Measurements from ENCODE around the gene ZNF683. TPM values are rescaled to one million over a fixed set of nuclear protein-coding genes. Genes with fewer than 3 reads are reported as not detected.
"Not testable (repeated sequence)": the region's sequence is repeated elsewhere in the genome, so short reads cannot be mapped to it uniquely, and the experiment has no call there.

ZNF683 gene
- total RNA-seq, 2 donors from 2014 or later, result not detected

DNA sequence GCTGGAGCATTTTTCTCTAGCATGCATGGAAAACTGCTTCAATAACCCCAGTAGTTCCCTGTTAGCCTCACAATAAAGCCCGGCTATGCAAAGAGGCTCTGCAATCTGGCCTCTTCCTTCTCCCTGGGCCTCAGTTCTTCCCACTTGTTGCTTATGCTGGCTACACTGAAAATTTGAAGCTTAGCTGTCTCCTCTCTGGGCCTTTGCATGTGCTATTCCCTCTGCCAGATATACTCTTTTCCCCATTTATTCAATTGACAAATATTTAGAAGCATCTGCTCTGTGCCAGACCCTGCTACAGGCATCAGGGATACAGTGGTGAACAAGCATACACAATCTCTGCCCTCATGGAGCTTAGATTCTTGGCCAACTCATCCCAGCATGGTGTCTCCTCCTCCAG, 33.9 kb downstream of the ZNF683 start:
- H3K27me3 ChIP-seq (replicated peaks; ENCODE audit: insufficient read depth), result no peaks in the 10 kb centered on the region
- H3K27ac ChIP-seq, result no peak overlapping the region
- H3K4me1 ChIP-seq (ENCODE audit: control insufficient read depth in 1 of 2, low read depth in 2 of 2), result peaks cover 11% of the 10 kb centered on the region in 2 donors
- H3K36me3 ChIP-seq, result no peaks in the 10 kb centered on the region
- TF ChIP-seq, protein P1, sequence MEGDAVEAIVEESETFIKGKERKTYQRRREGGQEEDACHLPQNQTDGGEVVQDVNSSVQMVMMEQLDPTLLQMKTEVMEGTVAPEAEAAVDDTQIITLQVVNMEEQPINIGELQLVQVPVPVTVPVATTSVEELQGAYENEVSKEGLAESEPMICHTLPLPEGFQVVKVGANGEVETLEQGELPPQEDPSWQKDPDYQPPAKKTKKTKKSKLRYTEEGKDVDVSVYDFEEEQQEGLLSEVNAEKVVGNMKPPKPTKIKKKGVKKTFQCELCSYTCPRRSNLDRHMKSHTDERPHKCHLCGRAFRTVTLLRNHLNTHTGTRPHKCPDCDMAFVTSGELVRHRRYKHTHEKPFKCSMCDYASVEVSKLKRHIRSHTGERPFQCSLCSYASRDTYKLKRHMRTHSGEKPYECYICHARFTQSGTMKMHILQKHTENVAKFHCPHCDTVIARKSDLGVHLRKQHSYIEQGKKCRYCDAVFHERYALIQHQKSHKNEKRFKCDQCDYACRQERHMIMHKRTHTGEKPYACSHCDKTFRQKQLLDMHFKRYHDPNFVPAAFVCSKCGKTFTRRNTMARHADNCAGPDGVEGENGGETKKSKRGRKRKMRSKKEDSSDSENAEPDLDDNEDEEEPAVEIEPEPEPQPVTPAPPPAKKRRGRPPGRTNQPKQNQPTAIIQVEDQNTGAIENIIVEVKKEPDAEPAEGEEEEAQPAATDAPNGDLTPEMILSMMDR (IDR thresholded peaks at IDR 0.05), result no peak
- no peaks in the 10 kb centered on the region for H3K9me3 ChIP-seq
- no peak overlapping the region for H3K4me3 ChIP-seq
- DNase-seq (ENCODE audit: low spot score), result no peak
- ATAC-seq (ENCODE audit: insufficient number of reproducible peaks, low FRiP score, low read depth), result no peak

DNA sequence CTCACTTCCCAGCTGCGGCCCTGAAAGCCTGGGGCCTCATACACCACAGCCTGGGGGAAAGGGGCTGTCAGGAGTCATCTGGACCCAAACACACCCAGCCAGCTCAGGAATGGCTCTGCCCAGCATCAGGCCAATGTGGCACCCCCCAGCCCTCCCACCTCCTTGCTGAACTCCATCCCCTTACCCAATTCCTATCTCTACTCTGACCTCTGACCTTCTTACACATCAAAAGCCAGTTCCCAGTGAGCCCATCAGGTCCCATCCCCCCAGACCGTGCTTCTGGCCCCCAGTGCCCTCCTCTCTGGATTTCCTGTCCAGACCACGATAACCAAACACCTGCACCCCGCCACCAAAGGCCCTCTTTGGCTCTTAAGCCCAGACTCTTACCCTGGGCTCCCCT, 34.9 kb downstream of the ZNF683 start:
- Histone ChIP-seq H3K36me3 (no peaks in the 10 kb centered on the region), H3K4me1 (ENCODE audit: control insufficient read depth in 1 of 2, low read depth in 2 of 2) (peaks cover 11% of the 10 kb centered on the region in 2 donors), H3K27me3 (replicated peaks; ENCODE audit: insufficient read depth) (no peaks in the 10 kb centered on the region), H3K9me3 (no peaks in the 10 kb centered on the region), H3K4me3 (no peak overlapping the region), H3K27ac (no peak overlapping the region)
- TF ChIP-seq, protein P1 (IDR thresholded peaks at IDR 0.05), result no peak
- DNase-seq (ENCODE audit: low spot score) (no peak), ATAC-seq (ENCODE audit: insufficient number of reproducible peaks, low FRiP score, low read depth) (no peak)

DNA sequence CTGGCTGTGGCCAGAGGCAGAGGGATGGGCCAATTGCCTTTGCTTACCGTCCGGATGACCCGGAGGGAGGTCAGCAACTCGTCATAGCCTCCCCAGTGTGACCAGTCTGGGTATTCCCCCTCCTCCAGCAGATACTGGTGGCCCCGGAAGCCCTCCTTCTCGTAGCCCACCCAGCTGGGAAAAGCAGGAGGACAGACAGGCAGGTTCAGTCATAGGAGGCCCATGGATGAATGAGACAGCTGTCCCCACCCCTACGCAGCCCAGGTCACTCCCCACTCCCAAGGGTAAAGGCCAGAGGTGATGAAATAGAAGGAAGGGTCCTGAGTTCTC, 35.4 kb downstream of the ZNF683 start:
- Histone ChIP-seq H3K27ac (no peak overlapping the region), H3K9me3 (no peaks in the 10 kb centered on the region), H3K4me1 (ENCODE audit: control insufficient read depth in 1 of 2, low read depth in 2 of 2) (peaks cover 11% of the 10 kb centered on the region in 2 donors), H3K4me3 (no peak overlapping the region), H3K27me3 (replicated peaks; ENCODE audit: insufficient read depth) (no peaks in the 10 kb centered on the region), H3K36me3 (no peaks in the 10 kb centered on the region)
- ATAC-seq (ENCODE audit: insufficient number of reproducible peaks, low FRiP score, low read depth), result no peak
- DNase-seq (ENCODE audit: low spot score), result no peak
- TF ChIP-seq, protein P1 (IDR thresholded peaks at IDR 0.05), result no peak

DNA sequence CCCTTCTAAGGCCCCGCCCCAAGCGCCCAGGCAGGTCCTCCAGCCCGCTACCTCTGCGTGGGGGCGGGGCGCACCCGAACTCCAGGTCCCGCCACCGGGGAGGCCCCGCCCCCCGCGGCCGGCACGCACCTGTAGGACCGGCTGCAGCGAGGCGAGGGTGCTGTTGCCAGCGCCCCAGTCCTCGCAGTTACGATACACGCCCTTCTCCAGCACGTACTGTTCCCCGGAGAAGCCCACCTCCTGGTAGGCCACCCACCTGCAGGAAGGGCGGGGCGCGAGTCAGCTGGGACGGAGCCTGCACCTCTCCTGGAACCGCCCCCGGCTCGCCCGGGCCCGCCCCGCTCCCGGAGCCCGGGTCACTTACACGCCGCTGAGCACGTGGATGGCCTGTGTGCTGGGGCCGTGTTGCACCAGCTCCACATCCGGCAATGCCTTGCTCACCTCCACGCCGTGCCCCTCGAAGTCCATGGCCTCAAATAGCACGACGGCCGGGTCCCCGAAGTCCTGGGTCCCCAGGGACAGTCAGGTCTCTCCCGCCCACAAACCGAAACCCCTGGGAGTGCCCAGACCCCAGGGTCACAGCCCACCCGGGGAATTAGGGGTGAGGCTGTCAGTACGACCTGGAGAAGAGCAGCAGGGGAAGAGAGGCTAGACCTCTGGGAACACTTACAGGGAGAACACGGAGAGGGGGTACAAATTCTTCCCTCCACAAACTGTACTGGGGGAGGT, 35.9 kb downstream of the ZNF683 start:
- no peaks in the 10 kb centered on the region for H3K27me3 ChIP-seq (replicated peaks; ENCODE audit: insufficient read depth)
- no peaks in the 10 kb centered on the region for H3K9me3 ChIP-seq
- ATAC-seq (ENCODE audit: insufficient number of reproducible peaks, low FRiP score, low read depth) (no peak), DNase-seq (ENCODE audit: low spot score) (no peak)
- peaks cover 11 to 13% of the 10 kb centered on the region in 2 donors for H3K4me1 ChIP-seq (ENCODE audit: control insufficient read depth in 1 of 2, low read depth in 2 of 2)
- H3K36me3 ChIP-seq, result no peaks in the 10 kb centered on the region
- H3K27ac ChIP-seq, result no peak overlapping the region
- H3K4me3 ChIP-seq, result peak overlapping the region; percentile 69
- TF ChIP-seq, protein P1 (IDR thresholded peaks at IDR 0.05), result no peak

DNA sequence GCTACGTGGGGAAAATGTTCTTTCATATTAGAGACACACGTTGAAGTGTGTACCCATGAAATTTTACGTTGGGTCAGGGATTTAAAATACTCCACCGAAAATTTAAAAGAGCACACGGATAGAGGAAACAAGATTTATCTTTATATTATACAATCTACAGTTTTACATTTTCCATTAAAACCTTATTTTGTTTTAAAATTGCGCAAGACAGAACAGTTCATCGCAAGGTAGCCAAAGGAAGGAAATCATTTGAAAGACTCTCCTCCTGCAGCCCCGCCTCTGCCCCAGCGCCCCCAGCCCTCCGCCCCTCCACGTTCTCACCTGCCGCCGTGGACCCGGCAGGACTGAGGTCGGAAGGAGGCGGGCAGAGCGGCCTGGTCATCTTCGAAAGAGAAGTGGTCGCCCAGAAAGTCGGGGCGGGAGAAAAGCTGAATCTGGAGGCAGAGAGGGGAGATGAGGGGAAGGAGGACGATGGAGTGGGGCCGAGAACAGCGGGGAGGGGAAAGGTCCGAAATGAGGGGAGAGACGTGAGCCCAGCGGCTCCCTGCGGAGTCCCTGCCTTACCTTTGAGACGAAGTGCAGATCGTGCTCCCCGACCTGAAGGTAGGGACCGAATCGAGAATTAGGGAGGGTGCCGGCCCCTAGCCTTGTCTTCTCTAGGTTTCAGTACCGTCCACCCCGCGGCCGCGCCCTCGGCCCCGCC, 36.6 kb downstream of the ZNF683 start:
- Histone ChIP-seq H3K4me3 (peak overlapping the region; percentile 69), H3K27ac (peak overlapping the region in 1 of 2 donors; percentile 28), H3K4me1 (ENCODE audit: control insufficient read depth in 1 of 2, low read depth in 2 of 2) (peaks cover 11 to 15% of the 10 kb centered on the region in 2 donors), H3K27me3 (replicated peaks; ENCODE audit: insufficient read depth) (no peaks in the 10 kb centered on the region), H3K9me3 (no peaks in the 10 kb centered on the region), H3K36me3 (no peaks in the 10 kb centered on the region)
- no peak for DNase-seq (ENCODE audit: low spot score)
- TF ChIP-seq, protein P1 (IDR thresholded peaks at IDR 0.05), result no peak
- ATAC-seq (ENCODE audit: insufficient number of reproducible peaks, low FRiP score, low read depth), result no peak

DNA sequence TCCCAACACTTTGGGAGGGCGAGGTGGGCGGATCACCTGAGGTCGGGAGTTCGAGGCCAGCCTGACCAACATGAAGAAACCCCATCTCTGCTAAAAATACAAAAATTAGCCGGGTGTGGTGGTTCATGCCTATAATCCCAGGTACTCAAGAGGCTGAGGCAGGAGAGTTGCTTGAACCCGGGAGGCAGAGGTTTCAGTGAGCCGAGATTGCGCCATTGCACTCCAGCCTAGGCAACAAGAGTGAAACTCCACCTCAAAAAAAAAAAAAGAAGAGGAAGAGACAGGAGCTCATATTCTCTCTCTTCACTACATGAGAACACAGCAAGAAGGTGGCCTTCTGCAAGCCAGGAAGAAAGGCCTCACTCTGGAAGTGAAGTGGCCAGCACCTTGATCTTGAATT, 39.2 kb downstream of the ZNF683 start:
- ATAC-seq (ENCODE audit: insufficient number of reproducible peaks, low FRiP score, low read depth); H3K4me3 ChIP-seq; H3K36me3 ChIP-seq; H3K9me3 ChIP-seq; DNase-seq (ENCODE audit: low spot score); H3K27ac ChIP-seq; H3K27me3 ChIP-seq (replicated peaks; ENCODE audit: insufficient read depth): not testable (repeated sequence)
- peaks cover 11 to 15% of the 10 kb centered on the region in 2 donors for H3K4me1 ChIP-seq (ENCODE audit: control insufficient read depth in 1 of 2, low read depth in 2 of 2)
